Endodermal cell (in vitro differentiated cells): Measurements from ENCODE around the gene EIF4E. TPM values are rescaled to one million over a fixed set of nuclear protein-coding genes. Genes with fewer than 3 reads are reported as not detected.

Source experiments
- DNase-seq: peaks from one replicate; pipeline ENCODE4 v3.0.0-alpha.2; 2017
- H3K27ac ChIP-seq: 2 replicates; pipeline ENCODE4 v1.5.1; 2013; ENCODE audit warnings: mild to moderate bottlenecking, low read depth, low read length, moderate library complexity
- H3K27me3 ChIP-seq: 2 replicates; pipeline ENCODE4 v1.6.1; 2013; ENCODE audit warnings: mild to moderate bottlenecking, low read length, moderate library complexity; ENCODE audit not compliant: insufficient read depth, control insufficient read depth, poor library complexity, severe bottlenecking
- H3K36me3 ChIP-seq: 2 replicates; pipeline ENCODE4 v1.7.0; 2013; ENCODE audit warnings: mild to moderate bottlenecking, low read length, moderate library complexity; ENCODE audit not compliant: control insufficient read depth, insufficient read depth
- H3K4me1 ChIP-seq: one replicate; pipeline ENCODE4 v1.7.0; 2013; ENCODE audit warnings: low read length; ENCODE audit not compliant: control insufficient read depth, insufficient read depth
- H3K4me3 ChIP-seq: 2 replicates; pipeline ENCODE4 v1.5.1; 2013; ENCODE audit warnings: mild to moderate bottlenecking, low read length, moderate library complexity
- H3K9ac ChIP-seq: 2 replicates; pipeline ENCODE4 v1.6.1; 2013; ENCODE audit warnings: mild to moderate bottlenecking, low read length, moderate library complexity; ENCODE audit not compliant: poor library complexity, severe bottlenecking; ENCODE audit errors: extremely low read depth
- H3K9me3 ChIP-seq: 2 replicates; pipeline ENCODE4 v1.6.1; 2013; ENCODE audit warnings: mild to moderate bottlenecking, low read length, moderate library complexity; ENCODE audit not compliant: control insufficient read depth
- H3K27ac Mint-ChIP-seq: 2 replicates; pipeline ENCODE4 v1.8.0; 2020; ENCODE audit warnings: mixed read lengths
- H3K27me3 Mint-ChIP-seq: 2 replicates; pipeline ENCODE4 v1.8.0; 2021; ENCODE audit warnings: mild to moderate bottlenecking, mixed read lengths; ENCODE audit not compliant: insufficient read depth
- H3K36me3 Mint-ChIP-seq: 2 replicates; pipeline ENCODE4 v1.8.0; 2020; ENCODE audit warnings: low read depth, mixed read lengths
- H3K4me1 Mint-ChIP-seq: 2 replicates; pipeline ENCODE4 v1.8.0; 2020; ENCODE audit warnings: mixed read lengths
- H3K4me3 Mint-ChIP-seq: 2 replicates; pipeline ENCODE4 v1.8.0; 2020; ENCODE audit warnings: mild to moderate bottlenecking, moderate library complexity, mixed read lengths
- H3K9me3 Mint-ChIP-seq: 2 replicates; pipeline ENCODE4 v1.8.0; 2020; ENCODE audit warnings: mild to moderate bottlenecking, mixed read lengths
- CTCF ChIP-seq: fragments of 200-600 bp; sonication (generic); conservative IDR thresholded peaks from 2 replicates; pipeline ENCODE4 v1.5.0; 2021; ENCODE audit warnings: antibody characterized with exemption, mild to moderate bottlenecking
- WGBS, 2 experiments: methylation state at CpG; one replicate each; pipeline versions ENCODE4 v1.1.5 to v1.1.7; 2013; ENCODE audit warnings: missing lambda C conversion rate in 2 of 2, mixed read lengths in 1 of 2; ENCODE audit not compliant: insufficient coverage in 1 of 2, insufficient read length in 1 of 2; 5-methylcytosine and 5-hydroxymethylcytosine counted together
- total RNA-seq, 2 donors: library from RNA; stranded (reverse); fragmentation: NEBNext Ultra II Directional in 1 of 2; extraction: Animal tissue kit (Norgen Biotek cat#: 25700) in 1 of 2; gene quantifications; 2 replicates in 1 of 2; 3 replicates in 1 of 2; pipeline ENCODE4 v1.2.1, GENCODE V29; 2021

Gene EIF4E
- total RNA-seq, 2 donors from 2014 or later, result 134 to 138 TPM

- no peak overlapping the region for H3K9ac ChIP-seq
- no peak overlapping the region for H3K4me3 Mint-ChIP-seq
Observed at GRCh38 chr4:98950925-98951324, 22.0 kb upstream of the EIF4E start.

GRCh38 chr4:98946359-98946758 lies 17.4 kb upstream of the EIF4E start:
- H3K27ac ChIP-seq, result no peak overlapping the region
- no peaks in the 10 kb centered on the region for H3K4me1 ChIP-seq
- H3K4me1 Mint-ChIP-seq, result no peaks in the 10 kb centered on the region
- no peak overlapping the region for H3K4me3 Mint-ChIP-seq
- no peaks in the 10 kb centered on the region for H3K27me3 Mint-ChIP-seq
- no peaks in the 10 kb centered on the region for H3K36me3 ChIP-seq
- H3K36me3 Mint-ChIP-seq, result no peaks in the 10 kb centered on the region
- TF ChIP-seq CTCF, result no peak
- no peak for DNase-seq
- H3K27me3 ChIP-seq, result no peaks in the 10 kb centered on the region
- 100% methylated on average over 1 of the region's 1 CpG for WGBS, 2 experiments
- no peak overlapping the region for H3K4me3 ChIP-seq
- no peaks in the 10 kb centered on the region for H3K9me3 ChIP-seq
- no peaks in the 10 kb centered on the region for H3K9me3 Mint-ChIP-seq
- no peak overlapping the region for H3K9ac ChIP-seq
- H3K27ac Mint-ChIP-seq, result no peak overlapping the region

More at GRCh38 chr4:98950925-98951324, 22.0 kb upstream of the EIF4E start:
- Histone ChIP-seq H3K4me1 (no peaks in the 10 kb centered on the region), H3K4me3 (no peak overlapping the region), H3K27ac (no peak overlapping the region), H3K27me3 (no peaks in the 10 kb centered on the region), H3K9me3 (no peaks in the 10 kb centered on the region), H3K36me3 (no peaks in the 10 kb centered on the region)
- Mint-ChIP-seq H3K36me3 (no peaks in the 10 kb centered on the region), H3K27me3 (no peaks in the 10 kb centered on the region), H3K27ac (no peak overlapping the region), H3K4me1 (no peaks in the 10 kb centered on the region), H3K9me3 (peaks cover under 1% of the 10 kb centered on the region)
- no peak for TF ChIP-seq CTCF
- 90 to 92% methylated on average over 1 of the region's 1 CpG for WGBS, 2 experiments
- DNase-seq, result no peak

GRCh38 chr4:98945297-98945850 lies 16.4 kb upstream of the EIF4E start:
- Histone ChIP-seq H3K9ac (no peak overlapping the region), H3K9me3 (no peaks in the 10 kb centered on the region), H3K27ac (no peak overlapping the region), H3K27me3 (no peaks in the 10 kb centered on the region), H3K4me1 (no peaks in the 10 kb centered on the region), H3K4me3 (no peak overlapping the region), H3K36me3 (no peaks in the 10 kb centered on the region)
- DNase-seq, result no peak
- H3K36me3 Mint-ChIP-seq, result no peaks in the 10 kb centered on the region
- WGBS, 2 experiments, result 86 to 91% methylated on average over 1 of the region's 2 CpGs
- no peak overlapping the region for H3K4me3 Mint-ChIP-seq
- H3K27me3 Mint-ChIP-seq, result no peaks in the 10 kb centered on the region
- no peak for TF ChIP-seq CTCF
- H3K27ac Mint-ChIP-seq, result no peak overlapping the region
- no peaks in the 10 kb centered on the region for H3K9me3 Mint-ChIP-seq
- H3K4me1 Mint-ChIP-seq, result no peaks in the 10 kb centered on the region
